PC-9 (cell line): Measurements from ENCODE around the gene PLEKHG5. TPM values are rescaled to one million over a fixed set of nuclear protein-coding genes. Genes with fewer than 3 reads are reported as not detected.

Source experiments
- BruUV-seq: library from RNA; stranded (reverse); fragments of 400-500 nt; replicated peaks from 2 replicates; lab custom pipeline; 2021; lab: Mats Ljungman, UMichigan
- CTCF ChIA-PET: fragments of 300-600 bp; sonication (Branson Sonifier 250); formaldehyde crosslinking; loops from one replicate; lab custom pipeline; 2022; ENCODE audit warnings: antibody characterized with exemption; lab: Charles Lee
- POLR2A ChIA-PET: fragments of 300-600 bp; sonication (Branson Sonifier 250); formaldehyde crosslinking; loops from one replicate; lab custom pipeline; 2022; ENCODE audit warnings: antibody characterized with exemption; ENCODE audit not compliant: unreplicated experiment; lab: Charles Lee
- DNase-seq, 2 experiments: peaks; one replicate each; pipeline versions ENCODE4 v3.0.0 to v3.0.0-alpha.2; 2015 to 2022; ENCODE audit warnings: mixed read lengths in 1 of 2
- H2AFZ ChIP-seq: fragments of 200-600 bp; sonication (generic); 2 replicates; pipeline ENCODE4 v1.8.1; 2017; ENCODE audit warnings: antibody characterized with exemption
- H3F3A ChIP-seq: fragments of 200-600 bp; sonication (generic); 2 replicates; pipeline ENCODE4 v1.8.1; 2017; ENCODE audit warnings: antibody characterized with exemption, mild to moderate bottlenecking, low read depth; ENCODE audit not compliant: insufficient read depth
- H3K27ac ChIP-seq: fragments of 200-600 bp; sonication (generic); 2 replicates; pipeline ENCODE4 v1.6.1; 2016; ENCODE audit warnings: mixed run types
- H3K27me3 ChIP-seq: fragments of 200-600 bp; sonication (generic); 2 replicates; pipeline ENCODE4 v1.6.1; 2016; ENCODE audit warnings: low read depth, mixed run types; ENCODE audit not compliant: insufficient read depth
- H3K36me3 ChIP-seq: fragments of 200-600 bp; sonication (generic); 2 replicates; pipeline ENCODE4 v1.6.1; 2016; ENCODE audit warnings: low read depth, mixed run types
- H3K4me1 ChIP-seq: fragments of 200-600 bp; sonication (generic); replicated peaks from 2 replicates; pipeline ENCODE4 v1.6.1; 2016; ENCODE audit warnings: mixed run types; ENCODE audit not compliant: insufficient read depth
- H3K4me2 ChIP-seq: fragments of 200-600 bp; sonication (generic); 2 replicates; pipeline ENCODE4 v1.6.1; 2017; ENCODE audit warnings: mixed run types
- H3K4me3 ChIP-seq: fragments of 200-600 bp; sonication (generic); 2 replicates; pipeline ENCODE4 v1.6.1; 2016; ENCODE audit warnings: mixed run types
- H3K79me2 ChIP-seq: fragments of 200-600 bp; sonication (generic); 2 replicates; pipeline ENCODE4 v1.6.1; 2017; ENCODE audit warnings: low read depth, mixed run types
- H3K9me2 ChIP-seq: fragments of 200-600 bp; sonication (generic); 2 replicates; pipeline ENCODE4 v1.8.1; 2017; ENCODE audit warnings: mild to moderate bottlenecking; ENCODE audit not compliant: insufficient read depth
- H3K9me3 ChIP-seq: fragments of 200-600 bp; sonication (generic); 2 replicates; pipeline ENCODE4 v1.8.1; 2016; ENCODE audit warnings: low read depth; ENCODE audit not compliant: insufficient read depth
- H4K20me1 ChIP-seq: fragments of 200-600 bp; sonication (generic); 2 replicates; pipeline ENCODE4 v1.8.1; 2017; ENCODE audit not compliant: insufficient read depth
- CTCF ChIP-seq: fragments of 200-600 bp; sonication (generic); conservative IDR thresholded peaks from 2 replicates; pipeline ENCODE4 v1.6.1; 2017; ENCODE audit warnings: mixed run types, antibody characterized with exemption, mild to moderate bottlenecking, moderate library complexity
- EZH2 ChIP-seq: fragments of 200-600 bp; sonication (generic); IDR thresholded peaks from 2 replicates; pipeline ENCODE4 v1.8.0; 2017; ENCODE audit warnings: antibody characterized with exemption, low read depth
- intact Hi-C: fragments of 100-400 bp; cut with micrococcal nuclease; formaldehyde crosslinking; loops from one replicate; pipeline ENCODE4 v1.10.0; 2022; ENCODE audit not compliant: unreplicated experiment
- total RNA-seq: library from RNA; stranded (reverse); gene quantifications from 2 replicates; pipeline ENCODE4 v1.2.3, GENCODE V29; 2021

Gene PLEKHG5
- total RNA-seq, 1 experiment from 2014 or later: 11.3 TPM

- ChIA-PET CTCF (no interaction called here), POLR2A (no interaction called here)
Measured at GRCh38 chr1:6509919-6510291, 18.4 kb upstream of the PLEKHG5 start.

GRCh38 chr1:6509220-6509918, 17.9 kb upstream of the PLEKHG5 start:
- no peaks in the 10 kb centered on the region; the same call in 1 of the 2 replicates for H3F3A ChIP-seq
- no peak overlapping the region for H3K4me2 ChIP-seq
- peaks cover 5% of the 10 kb centered on the region; the same call in 1 of the 2 replicates for H3K4me1 ChIP-seq
- BruUV-seq: no TSS peak
- CTCF ChIA-PET: no interaction called here
- POLR2A ChIA-PET: interaction anchor here (0.6 kb wide), 1 partner anchor 90 kb away, joined by 12 read pairs; the partner anchor contains the start of gene HES2
- no peaks in the 10 kb centered on the region for H3K9me2 ChIP-seq
- intact Hi-C loops: no loop called here
- no peak for TF ChIP-seq EZH2
- no peak for TF ChIP-seq CTCF
- H3K27ac ChIP-seq: no peak overlapping the region
- no peaks in the 10 kb centered on the region for H4K20me1 ChIP-seq
- DNase-seq: no peak
- H3K27me3 ChIP-seq: no peaks in the 10 kb centered on the region
- H2AFZ ChIP-seq: no peak overlapping the region
- H3K79me2 ChIP-seq: no peaks in the 10 kb centered on the region
- H3K4me3 ChIP-seq: no peak overlapping the region
- H3K9me3 ChIP-seq: no peaks in the 10 kb centered on the region
- H3K36me3 ChIP-seq: no peaks in the 10 kb centered on the region

More at GRCh38 chr1:6509919-6510291, 18.4 kb upstream of the PLEKHG5 start:
- no TSS peak for BruUV-seq
- Histone ChIP-seq H3F3A (no peaks in the 10 kb centered on the region; the same call in 1 of the 2 replicates), H3K9me2 (no peaks in the 10 kb centered on the region), H3K36me3 (no peaks in the 10 kb centered on the region), H3K27ac (no peak overlapping the region), H3K27me3 (no peaks in the 10 kb centered on the region), H2AFZ (no peak overlapping the region), H3K4me1 (peaks cover 5% of the 10 kb centered on the region; the same call in 1 of the 2 replicates), H3K9me3 (no peaks in the 10 kb centered on the region), H3K4me2 (no peak overlapping the region), H3K79me2 (no peaks in the 10 kb centered on the region), H3K4me3 (no peak overlapping the region), H4K20me1 (no peaks in the 10 kb centered on the region)
- no peak for DNase-seq
- TF ChIP-seq CTCF (no peak), EZH2 (no peak)
- intact Hi-C loops: no loop called here

DNA sequence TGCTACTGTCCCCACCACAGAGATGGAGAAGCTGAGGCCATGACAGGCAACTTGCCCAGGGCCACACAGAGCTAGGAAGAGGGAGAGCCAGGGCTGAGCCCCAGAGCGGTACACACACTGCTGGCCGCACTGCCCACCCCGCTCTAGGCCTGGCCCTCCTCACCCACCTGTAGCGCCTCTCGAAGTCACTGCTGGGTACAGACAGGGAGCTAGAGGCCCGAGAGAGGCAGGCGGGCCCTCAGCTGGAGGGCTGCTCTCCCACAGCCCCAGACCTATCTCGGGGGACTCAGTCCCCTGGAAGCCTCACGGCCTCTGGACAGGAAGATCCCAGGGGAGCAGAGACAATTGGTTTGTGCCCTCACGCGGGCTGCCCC, 17.3 kb upstream of the PLEKHG5 start:
- intact Hi-C loops: no loop called here
- Histone ChIP-seq H2AFZ (no peak overlapping the region), H3K9me3 (no peaks in the 10 kb centered on the region), H3K27ac (no peak overlapping the region), H3K27me3 (no peaks in the 10 kb centered on the region), H3K4me1 (peaks cover 5% of the 10 kb centered on the region; the same call in 1 of the 2 replicates), H4K20me1 (no peaks in the 10 kb centered on the region), H3K36me3 (no peaks in the 10 kb centered on the region), H3K9me2 (no peaks in the 10 kb centered on the region), H3F3A (no peaks in the 10 kb centered on the region; the same call in 1 of the 2 replicates), H3K79me2 (no peaks in the 10 kb centered on the region), H3K4me3 (no peak overlapping the region), H3K4me2 (no peak overlapping the region)
- BruUV-seq: no TSS peak
- CTCF ChIA-PET: no interaction called here
- DNase-seq: no peak
- TF ChIP-seq EZH2 (no peak), CTCF (no peak)
- POLR2A ChIA-PET: interaction anchor here (0.6 kb wide), 1 partner anchor 89 kb away, joined by 12 read pairs; the partner anchor contains the start of gene HES2
